Activated CD4-positive, CD25-positive, alpha-beta regulatory T cell treated with anti-CD3 and anti-CD28 coated beads, Interleukin-2, amount 50 U/mL, for 72 hours (primary cell): ENCODE data around the gene PHPT1.
"Not testable (repeated sequence)": the region's sequence is repeated elsewhere in the genome, so short reads cannot be mapped to it uniquely, and the experiment has no call there.

Experiments
- DNase-seq: peaks from one replicate; pipeline ENCODE4 v3.0.0; 2021

The PHPT1 gene

GRCh38 chr9:136861874-136862457 is 12.8 kb downstream of the PHPT1 start:
- DNase-seq: no peak

- DNase-seq: peak; percentile 30
Observed at GRCh38 chr9:136862849-136863622, 13.8 kb downstream of the PHPT1 start.

- no peak for DNase-seq
Observed at GRCh38 chr9:136863623-136864273, 14.5 kb downstream of the PHPT1 start.

- DNase-seq: peak; percentile 30
Observed at GRCh38 chr9:136865041-136865767, 16.0 kb downstream of the PHPT1 start.

GRCh38 chr9:136865768-136866103 is 16.5 kb downstream of the PHPT1 start:
- DNase-seq: no peak

GRCh38 chr9:136866898-136867421 is 17.8 kb downstream of the PHPT1 start:
- not testable (repeated sequence) for DNase-seq

- no peak for DNase-seq
Observed at GRCh38 chr9:136867480-136867879, 18.3 kb downstream of the PHPT1 start.

- DNase-seq: no peak
Observed at GRCh38 chr9:136867917-136868316, 18.7 kb downstream of the PHPT1 start.

GRCh38 chr9:136868644-136869043 is 19.4 kb downstream of the PHPT1 start:
- no peak for DNase-seq

- DNase-seq: not testable (repeated sequence)
Observed at GRCh38 chr9:136869611-136870010, 20.4 kb downstream of the PHPT1 start.

- no peak for DNase-seq
Observed at GRCh38 chr9:136875155-136875554, 25.9 kb downstream of the PHPT1 start.

GRCh38 chr9:136876476-136876875 is 27.3 kb downstream of the PHPT1 start:
- no peak for DNase-seq

GRCh38 chr9:136880651-136881050 is 31.4 kb downstream of the PHPT1 start:
- DNase-seq: no peak

GRCh38 chr9:136881691-136882108 is 32.5 kb downstream of the PHPT1 start:
- peak; percentile 57 for DNase-seq

- peak; percentile 75 for DNase-seq
Observed at GRCh38 chr9:136882109-136882946, 33.1 kb downstream of the PHPT1 start.

GRCh38 chr9:136882947-136883283 is 33.7 kb downstream of the PHPT1 start:
- not testable (repeated sequence) for DNase-seq

GRCh38 chr9:136883670-136884069 is 34.5 kb downstream of the PHPT1 start:
- not testable (repeated sequence) for DNase-seq

GRCh38 chr9:136885950-136886578 is 36.9 kb downstream of the PHPT1 start, which contains the start of gene TRAF2:
Gene TRAF2 (plus strand): TSS chr9:136886516. CDS start chr9:136898741, 12,225 bp downstream.
- peak; percentile 99 for DNase-seq

GRCh38 chr9:136886610-136887597 is 37.7 kb downstream of the PHPT1 start:
- peak; percentile 56 for DNase-seq

GRCh38 chr9:136888454-136888853 is 39.2 kb downstream of the PHPT1 start:
- DNase-seq: no peak
